H9 (cell line): ENCODE results near the gene GRID2. TPM values are rescaled to one million over a fixed set of nuclear protein-coding genes. Genes with fewer than 3 reads are reported as not detected.

ENCODE experiments used
- DNase-seq: peaks from one replicate; pipeline ENCODE4 v3.0.0-alpha.2; 2017
- H2AFZ ChIP-seq: one replicate; pipeline ENCODE4 v1.6.1; 2013; ENCODE audit warnings: mild to moderate bottlenecking, low read length, control low read depth, moderate library complexity
- H2AK5ac ChIP-seq: 2 replicates; pipeline ENCODE4 v1.6.1; 2013; ENCODE audit warnings: low read length, control low read depth, mixed read lengths; ENCODE audit not compliant: insufficient read length
- H2BK120ac ChIP-seq: one replicate; pipeline ENCODE4 v1.6.1; 2013; ENCODE audit warnings: low read depth, mild to moderate bottlenecking, low read length, control low read depth, inconsistent platforms; ENCODE audit not compliant: poor library complexity, severe bottlenecking
- H2BK12ac ChIP-seq: 2 replicates; pipeline ENCODE4 v1.6.1; 2013; ENCODE audit warnings: low read length, control low read depth, mixed read lengths, low read depth; ENCODE audit not compliant: insufficient read length
- H2BK15ac ChIP-seq: 2 replicates; pipeline ENCODE4 v1.6.1; 2013; ENCODE audit warnings: low read depth, low read length, control low read depth
- H2BK20ac ChIP-seq: one replicate; pipeline ENCODE4 v1.6.1; 2013; ENCODE audit warnings: low read depth, mild to moderate bottlenecking, low read length, control low read depth, inconsistent platforms; ENCODE audit not compliant: poor library complexity, severe bottlenecking
- H2BK5ac ChIP-seq: 2 replicates; pipeline ENCODE4 v1.6.1; 2013; ENCODE audit warnings: low read length, control low read depth, mixed read lengths; ENCODE audit not compliant: insufficient read length
- H3K14ac ChIP-seq: 2 replicates; pipeline ENCODE4 v1.6.1; 2013; ENCODE audit warnings: low read length, control low read depth; ENCODE audit not compliant: insufficient read depth
- H3K18ac ChIP-seq: 2 replicates; pipeline ENCODE4 v1.6.1; 2013; ENCODE audit warnings: low read depth, mild to moderate bottlenecking, mixed read lengths, low read length, control low read depth; ENCODE audit not compliant: insufficient read length
- H3K23ac ChIP-seq: 2 replicates; pipeline ENCODE4 v1.6.1; 2013; ENCODE audit warnings: low read length, control low read depth, mixed read lengths, low read depth; ENCODE audit not compliant: insufficient read length
- H3K23me2 ChIP-seq: 2 replicates; pipeline ENCODE4 v1.6.1; 2013; ENCODE audit warnings: low read depth, mild to moderate bottlenecking, mixed read lengths, low read length, control low read depth; ENCODE audit not compliant: insufficient read length, poor library complexity, severe bottlenecking
- H3K27ac ChIP-seq: 2 replicates; pipeline ENCODE4 v1.5.1; 2013; ENCODE audit warnings: low read length, control low read depth, mixed read lengths, low read depth; ENCODE audit not compliant: insufficient read length
- H3K27me3 ChIP-seq: 2 replicates; pipeline ENCODE4 v1.6.1; 2013; ENCODE audit warnings: low read length, control low read depth, inconsistent platforms; ENCODE audit not compliant: insufficient read depth
- H3K4ac ChIP-seq: 2 replicates; pipeline ENCODE4 v1.6.1; 2013; ENCODE audit warnings: low read depth, mild to moderate bottlenecking, control low read depth, inconsistent platforms, low read length, moderate library complexity
- H3K4me1 ChIP-seq: 2 replicates; pipeline ENCODE4 v1.6.1; 2013; ENCODE audit warnings: low read length, control low read depth, inconsistent platforms; ENCODE audit not compliant: insufficient read depth
- H3K4me2 ChIP-seq: 2 replicates; pipeline ENCODE4 v1.6.1; 2013; ENCODE audit warnings: low read length, control low read depth, mixed read lengths; ENCODE audit not compliant: insufficient read length, insufficient read depth
- H3K56ac ChIP-seq: 2 replicates; pipeline ENCODE4 v1.6.1; 2013; ENCODE audit warnings: low read depth, mild to moderate bottlenecking, mixed read lengths, low read length, control low read depth; ENCODE audit not compliant: insufficient read length
- H3K79me1 ChIP-seq: 2 replicates; pipeline ENCODE4 v1.6.1; 2013; ENCODE audit warnings: low read depth, mild to moderate bottlenecking, moderate library complexity, low read length, control low read depth, inconsistent platforms; ENCODE audit not compliant: insufficient read depth, poor library complexity, severe bottlenecking
- H3K79me2 ChIP-seq: 2 replicates; pipeline ENCODE4 v1.6.1; 2013; ENCODE audit warnings: low read length, control low read depth, inconsistent platforms; ENCODE audit not compliant: insufficient read depth
- H3K9ac ChIP-seq: 2 replicates; pipeline ENCODE4 v1.6.1; 2013; ENCODE audit warnings: low read length, control low read depth, mixed read lengths; ENCODE audit not compliant: insufficient read length; ENCODE audit errors: extremely low read depth
- H3K9me3 ChIP-seq: one replicate; pipeline ENCODE4 v1.6.1; 2013; ENCODE audit warnings: low read depth, low read length, inconsistent platforms; ENCODE audit not compliant: control insufficient read depth
- H3T11ph ChIP-seq: one replicate; pipeline ENCODE4 v1.6.1; 2013; ENCODE audit warnings: mild to moderate bottlenecking, low read length, control low read depth, inconsistent platforms
- H4K20me1 ChIP-seq: one replicate; pipeline ENCODE4 v1.6.1; 2013; ENCODE audit not compliant: control insufficient read depth, insufficient read length, insufficient read depth
- H4K5ac ChIP-seq: 2 replicates; pipeline ENCODE4 v1.6.1; 2013; ENCODE audit warnings: low read depth, mild to moderate bottlenecking, mixed read lengths, low read length, control low read depth; ENCODE audit not compliant: insufficient read length
- H4K8ac ChIP-seq: replicated peaks from 2 replicates; pipeline ENCODE4 v1.6.1; 2013; ENCODE audit warnings: low read length, control low read depth, mixed read lengths, low read depth; ENCODE audit not compliant: insufficient read length
- H4K91ac ChIP-seq: 2 replicates; pipeline ENCODE4 v1.6.1; 2013; ENCODE audit warnings: low read depth, mild to moderate bottlenecking, moderate library complexity, mixed read lengths, low read length, control low read depth; ENCODE audit not compliant: insufficient read length
- H3K27ac Mint-ChIP-seq, 3 experiments: 2 replicates in 2 of 3; 3 replicates in 1 of 3; pipeline ENCODE4 v1.8.0; 2020 to 2021; ENCODE audit warnings: mixed read lengths in 3 of 3, mild to moderate bottlenecking in 1 of 3, moderate library complexity in 1 of 3
- H3K27me3 Mint-ChIP-seq: 2 replicates; pipeline ENCODE4 v1.8.0; 2021; ENCODE audit warnings: low read depth, mild to moderate bottlenecking, moderate library complexity, mixed read lengths
- H3K36me3 Mint-ChIP-seq, 3 experiments: 2 replicates in 2 of 3; 3 replicates in 1 of 3; pipeline ENCODE4 v1.8.0; 2020 to 2021; ENCODE audit warnings: low read depth in 3 of 3, mixed read lengths in 3 of 3; ENCODE audit not compliant: insufficient read depth in 1 of 3
- H3K4me1 Mint-ChIP-seq, 2 experiments: 2 replicates each; pipeline ENCODE4 v1.8.0; 2020; ENCODE audit warnings: mixed read lengths in 2 of 2
- H3K4me3 Mint-ChIP-seq, 2 experiments: 2 replicates in 1 of 2; 3 replicates in 1 of 2; pipeline ENCODE4 v1.8.0; 2020 to 2021; ENCODE audit warnings: mild to moderate bottlenecking in 2 of 2, mixed read lengths in 2 of 2, moderate library complexity in 1 of 2
- H3K9me3 Mint-ChIP-seq, 2 experiments: 2 replicates in 1 of 2; 3 replicates in 1 of 2; pipeline ENCODE4 v1.8.0; 2020; ENCODE audit warnings: mild to moderate bottlenecking in 2 of 2, mixed read lengths in 2 of 2, moderate library complexity in 1 of 2
- total RNA-seq: library from RNA; stranded (reverse); gene quantifications from 2 replicates; pipeline ENCODE4 v1.2.1, GENCODE V29; 2021
- TF ChIP-seq, protein P1 (sequence below): fragments of 200-600 bp; sonication (generic); conservative IDR thresholded peaks from 3 replicates; pipeline ENCODE4 v1.8.0; 2021; ENCODE audit warnings: antibody characterized with exemption, mild to moderate bottlenecking

Gene GRID2
- total RNA-seq, 1 experiment from 2014 or later: 21.8 TPM

- Histone ChIP-seq H4K5ac (no peak overlapping the region), H3K9ac (no peak overlapping the region), H2AK5ac (no peak overlapping the region), H3K9me3 (no peaks in the 10 kb centered on the region), H3K27me3 (no peaks in the 10 kb centered on the region), H3T11ph (no peak overlapping the region), H3K27ac (no peak overlapping the region), H2BK120ac (no peak overlapping the region), H2BK5ac (no peak overlapping the region), H3K18ac (no peak overlapping the region), H3K79me2 (no peaks in the 10 kb centered on the region), H2BK15ac (no peak overlapping the region), H2AFZ (no peak overlapping the region), H3K4me1 (no peaks in the 10 kb centered on the region), H3K4ac (no peak overlapping the region), H3K56ac (no peak overlapping the region), H2BK20ac (no peak overlapping the region), H3K23ac (no peak overlapping the region), H3K14ac (no peak overlapping the region), H4K8ac (no peak overlapping the region), H4K91ac (no peak overlapping the region), H2BK12ac (no peak overlapping the region), H3K79me1 (no peaks in the 10 kb centered on the region), H4K20me1 (no peaks in the 10 kb centered on the region), H3K4me2 (no peak overlapping the region), H3K23me2 (no peaks in the 10 kb centered on the region)
- no peaks in the 10 kb centered on the region for H3K36me3 Mint-ChIP-seq
- H3K27ac Mint-ChIP-seq: 0 out of 7 replicates have a peak overlapping the region, but pooled peaks of 1 of the 3 experiments have one; percentile 29
- TF ChIP-seq, protein P1, sequence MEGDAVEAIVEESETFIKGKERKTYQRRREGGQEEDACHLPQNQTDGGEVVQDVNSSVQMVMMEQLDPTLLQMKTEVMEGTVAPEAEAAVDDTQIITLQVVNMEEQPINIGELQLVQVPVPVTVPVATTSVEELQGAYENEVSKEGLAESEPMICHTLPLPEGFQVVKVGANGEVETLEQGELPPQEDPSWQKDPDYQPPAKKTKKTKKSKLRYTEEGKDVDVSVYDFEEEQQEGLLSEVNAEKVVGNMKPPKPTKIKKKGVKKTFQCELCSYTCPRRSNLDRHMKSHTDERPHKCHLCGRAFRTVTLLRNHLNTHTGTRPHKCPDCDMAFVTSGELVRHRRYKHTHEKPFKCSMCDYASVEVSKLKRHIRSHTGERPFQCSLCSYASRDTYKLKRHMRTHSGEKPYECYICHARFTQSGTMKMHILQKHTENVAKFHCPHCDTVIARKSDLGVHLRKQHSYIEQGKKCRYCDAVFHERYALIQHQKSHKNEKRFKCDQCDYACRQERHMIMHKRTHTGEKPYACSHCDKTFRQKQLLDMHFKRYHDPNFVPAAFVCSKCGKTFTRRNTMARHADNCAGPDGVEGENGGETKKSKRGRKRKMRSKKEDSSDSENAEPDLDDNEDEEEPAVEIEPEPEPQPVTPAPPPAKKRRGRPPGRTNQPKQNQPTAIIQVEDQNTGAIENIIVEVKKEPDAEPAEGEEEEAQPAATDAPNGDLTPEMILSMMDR: no peak
- no peak for DNase-seq
- no peaks in the 10 kb centered on the region for H3K9me3 Mint-ChIP-seq
- H3K4me1 Mint-ChIP-seq: peaks cover 21 to 25% of the 10 kb centered on the region in 2 experiments
- no peak overlapping the region for H3K4me3 Mint-ChIP-seq
- H3K27me3 Mint-ChIP-seq: no peaks in the 10 kb centered on the region
These were observed 543.3 kb downstream of the GRID2 start for GRCh38 chr4:92847026-92847425.
